T-helper 2 cell (primary cell): ENCODE results near the gene DUSP2.
"Not testable (repeated sequence)": the region's sequence is repeated elsewhere in the genome, so short reads cannot be mapped to it uniquely, and the experiment has no call there.

ENCODE experiments used
- DNase-seq, 5 experiments: peaks; one replicate each; pipeline versions ENCODE4 v3.0.0 to v3.0.0-alpha.2; 2012 to 2022

Gene DUSP2

GRCh38 chr2:96146881-96147592 lies 1.8 kb upstream of the DUSP2 start:
- DNase-seq: peak in 2 of 5 experiments; percentile 44 to 62

GRCh38 chr2:96146153-96146880 lies 1.1 kb upstream of the DUSP2 start:
- peak; percentile 68 to 94 (median 85) for DNase-seq

- no peak for DNase-seq
These were observed 560 bp upstream of the DUSP2 start for GRCh38 chr2:96145848-96146152.

GRCh38 chr2:96144481-96145035 lies 682 bp downstream of the DUSP2 start:
- peak in 2 of 5 experiments; percentile 40 to 54 for DNase-seq

GRCh38 chr2:96143848-96144480 lies 1.3 kb downstream of the DUSP2 start:
- DNase-seq: peak in 3 of 5 experiments; percentile 16 to 64 (median 28)

- peak in 1 of 5 experiments; percentile 8 for DNase-seq
These were observed 1.9 kb downstream of the DUSP2 start for GRCh38 chr2:96143231-96143847.

GRCh38 chr2:96142217-96143113 lies 2.8 kb downstream of the DUSP2 start:
- peak; percentile 53 to 71 (median 67) for DNase-seq

GRCh38 chr2:96141624-96141967 lies 3.6 kb downstream of the DUSP2 start:
- DNase-seq: not testable (repeated sequence)

- DNase-seq: no peak
These were observed 4.2 kb downstream of the DUSP2 start for GRCh38 chr2:96140941-96141623.

GRCh38 chr2:96139181-96139758 lies 6.0 kb downstream of the DUSP2 start:
- DNase-seq: no peak

GRCh38 chr2:96138179-96139145 lies 6.8 kb downstream of the DUSP2 start, which contains the start of gene ASTL:
ASTL (minus strand) TSS chr2:96138502; CDS start chr2:96138436, 66 bp downstream.
- DNase-seq: peak in 4 of 5 experiments; percentile 39 to 67 (median 62)

GRCh38 chr2:96137321-96138178 lies 7.7 kb downstream of the DUSP2 start:
- DNase-seq: no peak

GRCh38 chr2:96136129-96136720 lies 9.0 kb downstream of the DUSP2 start:
- DNase-seq: no peak

GRCh38 chr2:96135621-96136020 lies 9.6 kb downstream of the DUSP2 start:
- DNase-seq: no peak

- DNase-seq: no peak
These were observed 10.1 kb downstream of the DUSP2 start for GRCh38 chr2:96135171-96135570.

GRCh38 chr2:96134421-96134820 lies 10.8 kb downstream of the DUSP2 start:
- DNase-seq: no peak

GRCh38 chr2:96131813-96132745 lies 13.2 kb downstream of the DUSP2 start:
- no peak for DNase-seq
